Measurements from ENCODE around the gene CRB3.
"Not testable (repeated sequence)": the region's sequence is repeated elsewhere in the genome, so short reads cannot be mapped to it uniquely, and the experiment has no call there.

The CRB3 gene

GRCh38 chr19:6464070-6464873 is at the start of gene CRB3:
TSS of gene CRB3 (plus strand) at chr19:6464271. CDS start at chr19:6464702, 431 bp downstream.
- DNase-seq, result no peak

- DNase-seq, result no peak
Measured at GRCh38 chr19:6414793-6415590, 49.1 kb upstream of the CRB3 start.

GRCh38 chr19:6415591-6416190 is 48.4 kb upstream of the CRB3 start:
- DNase-seq, result no peak

GRCh38 chr19:6416658-6417405 is 47.2 kb upstream of the CRB3 start:
- no peak for DNase-seq

- DNase-seq, result peak in 38 of 58 donors; percentile 4 to 63 (median 38)
Measured at GRCh38 chr19:6417713-6418561, 46.1 kb upstream of the CRB3 start.

GRCh38 chr19:6418562-6418932 is 45.5 kb upstream of the CRB3 start:
- no peak for DNase-seq

GRCh38 chr19:6421075-6422014 is 42.7 kb upstream of the CRB3 start:
- no peak for DNase-seq

GRCh38 chr19:6423499-6424194 is 40.4 kb upstream of the CRB3 start:
- DNase-seq, result no peak

- DNase-seq, result peak in 4 of 58 donors; percentile 11 to 31 (median 25)
Measured at GRCh38 chr19:6424195-6424938, 39.7 kb upstream of the CRB3 start, which contains the start of gene KHSRP. TSS of gene KHSRP (minus strand) at chr19:6424811. CDS start at chr19:6424701, 110 bp downstream.

GRCh38 chr19:6424939-6425731 is 38.9 kb upstream of the CRB3 start:
- peak; percentile 94 to 100 (median 100) for DNase-seq

- DNase-seq, result peak in 1 of 58 donors; percentile 3
Measured at GRCh38 chr19:6425732-6426620, 38.1 kb upstream of the CRB3 start.

- DNase-seq, result no peak
Measured at GRCh38 chr19:6427131-6427530, 36.9 kb upstream of the CRB3 start.

GRCh38 chr19:6428692-6429418 is 35.2 kb upstream of the CRB3 start:
- DNase-seq, result not testable (repeated sequence)

- no peak for DNase-seq
Measured at GRCh38 chr19:6429419-6430221, 34.5 kb upstream of the CRB3 start.
